GM19455 (cell line): Measurements from ENCODE around the gene IGFBP7.

ENCODE experiments used
- ATAC-seq: cut with Tn5 transposase; IDR thresholded peaks from one replicate; pipeline ENCODE4 v1.9.1; 2021; ENCODE audit not compliant: unreplicated experiment

Gene IGFBP7

GRCh38 chr4:57131849-57132742, 21.9 kb upstream of the IGFBP7 start:
- no peak for ATAC-seq

- ATAC-seq = no peak
Measured at GRCh38 chr4:57129477-57129876, 19.3 kb upstream of the IGFBP7 start.

GRCh38 chr4:57127361-57127760, 17.2 kb upstream of the IGFBP7 start:
- no peak for ATAC-seq

GRCh38 chr4:57125996-57126395, 15.8 kb upstream of the IGFBP7 start:
- ATAC-seq = no peak

GRCh38 chr4:57124145-57124544, 14.0 kb upstream of the IGFBP7 start:
- ATAC-seq = no peak

- no peak for ATAC-seq
Measured at GRCh38 chr4:57122959-57123358, 12.8 kb upstream of the IGFBP7 start.

GRCh38 chr4:57119054-57119651, 9.0 kb upstream of the IGFBP7 start:
- no peak for ATAC-seq

GRCh38 chr4:57117491-57117890, 7.3 kb upstream of the IGFBP7 start:
- ATAC-seq = no peak

DNA sequence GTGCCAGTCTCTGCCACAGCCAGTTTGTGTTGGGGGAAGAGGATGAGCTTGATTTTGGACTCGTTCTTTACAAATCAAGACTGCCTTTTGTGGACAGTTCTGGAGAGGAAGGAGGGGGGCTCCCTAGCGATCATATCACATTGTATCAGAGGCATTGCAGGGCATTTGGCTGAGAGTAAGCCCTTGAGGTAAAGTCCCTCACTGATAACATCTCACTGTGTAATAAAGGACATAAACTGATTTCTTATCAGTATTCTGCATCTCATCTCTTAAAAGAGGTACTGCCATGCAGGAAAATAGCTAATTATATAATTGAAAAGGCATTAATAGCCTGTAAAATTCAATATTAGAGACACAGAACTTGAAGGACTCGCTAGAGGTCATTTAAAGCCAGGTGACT, 6.1 kb upstream of the IGFBP7 start:
- no peak for ATAC-seq

DNA sequence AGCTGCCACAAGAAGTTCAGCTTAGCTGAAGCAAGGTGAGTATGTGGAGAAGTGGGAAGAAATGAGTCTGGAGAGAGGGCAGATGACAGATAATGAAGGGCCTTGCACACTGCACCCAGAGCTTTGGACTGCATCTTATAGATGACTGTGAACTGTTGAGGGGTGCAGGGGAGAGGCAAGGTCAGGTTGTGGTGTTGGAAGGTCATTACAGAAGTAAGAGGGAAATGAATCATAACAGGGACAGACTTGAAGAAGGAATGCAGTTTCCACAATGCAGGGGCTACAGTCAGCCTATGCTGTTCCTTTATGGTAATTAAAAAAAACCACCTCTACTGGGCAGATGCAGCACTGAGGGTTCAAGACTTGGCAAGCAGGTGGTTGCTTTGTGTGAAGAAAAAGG, 4.8 kb upstream of the IGFBP7 start:
- no peak for ATAC-seq

DNA sequence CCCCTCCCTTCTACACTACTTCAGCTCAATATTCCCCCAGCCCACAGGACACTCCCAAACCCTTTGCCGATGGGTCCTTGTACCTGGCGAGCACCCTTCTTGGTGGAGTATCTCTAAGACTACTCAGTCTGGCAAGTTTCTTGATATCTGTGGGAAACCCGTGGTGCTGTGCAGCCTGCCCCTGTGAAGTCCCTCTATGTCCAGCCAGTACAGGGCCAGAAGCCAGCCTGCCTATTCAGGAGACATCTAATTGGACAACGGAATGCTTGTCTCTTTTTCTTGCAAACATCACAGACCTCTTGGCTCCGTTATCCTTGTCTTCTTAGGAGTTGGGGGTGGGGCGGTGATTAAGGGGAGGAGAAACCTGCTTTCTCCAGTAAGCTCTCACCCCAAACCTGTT, 3.7 kb upstream of the IGFBP7 start:
- ATAC-seq = no peak

DNA sequence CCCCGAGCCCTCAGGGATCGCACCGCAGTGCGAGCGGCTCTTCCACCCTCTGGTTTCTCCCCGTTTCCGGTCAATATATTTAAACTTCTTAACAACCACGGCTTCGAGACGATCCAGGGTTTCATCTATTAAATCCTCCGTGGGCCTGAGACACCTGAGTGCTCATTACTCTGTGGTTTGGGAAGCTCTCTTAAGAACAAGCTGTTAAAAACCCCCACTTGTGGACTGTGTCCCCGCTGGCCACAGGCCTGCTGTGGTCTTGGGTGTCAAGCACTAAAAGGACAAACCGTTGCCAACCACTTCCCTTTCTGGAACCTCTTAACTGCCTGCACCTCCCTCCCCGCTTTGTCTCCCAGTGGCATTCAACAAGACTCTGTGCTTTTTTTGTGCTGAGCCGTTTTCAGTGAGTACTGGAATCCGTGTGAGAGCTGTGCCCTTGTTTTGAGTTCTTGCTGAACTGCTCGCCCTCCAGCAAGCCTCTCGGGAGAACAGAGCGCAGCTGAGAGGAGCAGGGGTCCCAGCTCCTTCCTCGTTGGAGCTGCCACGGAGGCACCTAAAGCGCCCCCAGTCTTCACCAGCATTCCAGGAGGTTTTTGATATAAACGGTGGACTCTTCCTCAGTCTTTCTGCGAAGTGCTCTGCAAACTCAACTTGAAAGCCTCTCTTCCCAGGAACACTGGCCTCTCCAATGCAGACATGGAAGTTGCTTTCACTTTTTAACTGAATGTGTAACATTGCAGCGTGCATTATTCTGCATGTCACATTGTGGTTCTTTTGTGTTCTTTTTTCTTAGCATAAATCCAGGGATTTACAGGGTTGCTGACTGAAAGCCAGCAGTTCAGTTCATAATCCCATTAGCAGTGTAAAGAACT, 691 bp upstream of the IGFBP7 start:
- ATAC-seq = no peak

GRCh38 chr4:57109411-57109846, 756 bp downstream of the IGFBP7 start:
- ATAC-seq = no peak

DNA sequence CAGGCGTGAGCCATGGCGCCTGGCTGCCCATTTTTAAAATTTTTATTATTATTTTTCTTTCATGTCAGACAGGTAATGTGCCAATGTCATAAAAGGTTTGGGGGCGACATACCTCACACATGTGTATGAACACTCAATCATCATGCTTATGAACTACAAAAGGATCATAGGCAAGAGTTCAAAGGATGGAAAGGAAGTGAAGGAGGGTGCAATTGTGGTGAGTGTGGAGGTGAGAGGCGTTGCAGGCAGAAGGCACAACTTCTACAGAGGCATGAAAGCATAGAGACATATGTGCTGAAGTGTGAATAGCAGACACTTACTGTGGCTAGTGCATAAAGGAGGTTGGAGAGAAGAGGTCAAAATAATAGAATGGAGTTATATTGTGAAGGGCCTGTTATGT, 4.0 kb downstream of the IGFBP7 start:
- ATAC-seq = no peak

GRCh38 chr4:57104706-57105560, 5.3 kb downstream of the IGFBP7 start:
- no peak for ATAC-seq

DNA sequence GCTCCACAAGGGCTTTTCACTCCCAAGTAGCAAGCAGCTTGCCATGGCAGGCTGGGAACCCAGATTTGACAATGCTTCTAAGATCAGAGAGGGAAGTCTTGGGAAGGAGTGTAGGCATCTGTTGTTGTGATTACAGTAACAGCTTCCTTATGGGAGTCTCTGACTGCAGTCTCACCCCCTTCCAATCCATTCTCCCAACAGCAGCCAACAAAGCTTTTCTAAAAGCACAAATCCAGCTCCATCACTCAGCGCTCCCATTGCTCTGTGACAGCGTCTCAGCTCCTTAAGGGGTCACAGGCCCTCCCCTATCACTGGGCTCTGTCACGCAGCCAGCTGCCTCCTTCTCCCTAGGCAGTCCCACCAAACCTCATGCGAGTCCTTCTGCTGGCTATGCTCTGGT, 7.1 kb downstream of the IGFBP7 start:
- no peak for ATAC-seq

- ATAC-seq = no peak
Measured at GRCh38 chr4:57102050-57102624, 8.0 kb downstream of the IGFBP7 start.

DNA sequence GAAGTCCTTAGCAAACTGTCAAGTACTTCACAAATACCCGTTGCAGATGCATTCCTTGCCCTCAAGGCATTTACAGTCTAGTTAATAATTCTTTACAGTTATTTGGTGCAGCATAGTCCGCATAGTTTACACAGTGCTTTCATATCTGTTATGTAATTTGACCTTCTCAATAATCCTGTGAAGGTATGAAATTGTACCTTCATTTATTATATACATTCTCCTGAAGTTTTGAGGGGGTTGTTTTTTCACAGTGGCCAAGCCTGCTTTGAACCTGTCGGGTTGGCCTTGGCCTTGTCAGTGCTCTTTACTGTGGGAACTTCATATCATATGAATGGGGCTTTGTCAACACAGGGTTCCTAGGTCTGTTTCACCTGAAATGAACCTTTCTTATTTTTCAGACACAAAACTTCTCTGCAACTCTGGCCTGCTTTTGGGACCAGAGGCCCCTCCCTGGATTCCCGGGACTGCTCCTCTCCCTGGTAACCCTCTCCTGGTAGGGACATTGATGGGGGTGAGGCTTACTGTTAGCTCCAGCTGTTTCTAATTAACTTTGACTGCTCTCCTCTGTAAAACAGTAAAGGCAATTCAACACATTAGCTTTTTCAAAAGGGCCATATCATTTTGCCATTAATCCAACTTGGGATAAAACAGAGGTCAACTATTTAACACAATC, 9.1 kb downstream of the IGFBP7 start:
- ATAC-seq = no peak

GRCh38 chr4:57099363-57099762, 10.8 kb downstream of the IGFBP7 start:
- no peak for ATAC-seq

- no peak for ATAC-seq
Measured at GRCh38 chr4:57098941-57099340, 11.2 kb downstream of the IGFBP7 start.
